OCI-LY1 (cell line): ENCODE measurements around the gene SLC27A4.

Source experiments
- CTCF ChIP-seq: fragments of 200-600 bp; sonication (generic), shearing (Covaris generic); IDR thresholded peaks from 2 replicates; pipeline ENCODE4 v1.5.1; 2017; ENCODE audit warnings: mild to moderate bottlenecking, antibody characterized with exemption, low read length, moderate library complexity, mixed read lengths
- EZH2 ChIP-seq: fragments of 200-600 bp; sonication (generic), shearing (Covaris generic); IDR thresholded peaks from 2 replicates; pipeline ENCODE4 v1.8.0; 2017; ENCODE audit warnings: borderline replicate concordance, mixed run types, mild to moderate bottlenecking, antibody characterized with exemption, low read length, moderate library complexity, mixed read lengths

- TF ChIP-seq CTCF (no peak), EZH2 (no peak)
These were observed 15.9 kb upstream of the SLC27A4 start for GRCh38 chr9:128324401-128324800.
